ENCODE measurements around the gene MRGPRE.

MRGPRE gene

GRCh38 chr11:3194016-3194816 lies 38.0 kb downstream of the MRGPRE start:
- no peak for DNase-seq

- no peak for DNase-seq
These were observed 38.7 kb downstream of the MRGPRE start for GRCh38 chr11:3193373-3194015.

GRCh38 chr11:3192511-3193372 lies 39.5 kb downstream of the MRGPRE start:
- no peak for DNase-seq

DNA sequence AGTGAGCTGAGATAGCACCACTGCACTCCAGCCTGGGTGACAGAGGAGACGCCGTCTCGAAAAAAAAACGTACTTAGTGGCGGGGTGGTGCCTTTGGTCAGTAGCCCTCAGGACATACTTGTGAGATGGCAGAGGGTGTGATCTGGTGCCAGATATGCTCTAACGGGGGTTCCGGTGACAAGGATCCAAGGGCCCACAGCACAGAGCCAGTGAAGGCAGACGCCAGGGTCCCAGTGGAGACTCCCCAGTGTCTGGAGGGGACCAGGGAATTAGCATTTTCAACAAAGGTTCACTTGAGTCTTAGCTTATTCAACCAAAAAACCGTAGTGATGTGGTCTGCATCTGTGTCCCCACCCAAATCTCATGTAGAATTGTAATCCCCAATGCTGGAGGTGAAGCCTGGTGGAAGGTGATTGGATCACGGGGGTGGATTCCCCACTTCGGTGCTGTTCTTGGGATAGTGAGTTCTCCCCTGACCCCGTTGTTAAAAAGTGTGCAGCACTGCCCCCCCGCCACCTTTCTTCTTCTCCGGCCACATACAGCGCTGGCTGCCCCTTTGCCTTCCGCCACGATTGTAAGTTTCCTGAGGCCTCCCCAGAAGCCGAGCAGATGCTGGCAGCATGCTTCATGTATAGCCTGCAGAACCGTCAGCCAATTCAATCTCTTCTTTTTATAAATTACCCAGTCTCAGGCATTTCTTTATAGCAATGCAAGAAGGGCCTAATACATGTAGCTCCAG lies 40.5 kb downstream of the MRGPRE start:
- no peak for DNase-seq

GRCh38 chr11:3190600-3190999 lies 41.6 kb downstream of the MRGPRE start:
- no peak for DNase-seq

- no peak for DNase-seq
These were observed 42.2 kb downstream of the MRGPRE start for GRCh38 chr11:3189886-3190583.

DNA sequence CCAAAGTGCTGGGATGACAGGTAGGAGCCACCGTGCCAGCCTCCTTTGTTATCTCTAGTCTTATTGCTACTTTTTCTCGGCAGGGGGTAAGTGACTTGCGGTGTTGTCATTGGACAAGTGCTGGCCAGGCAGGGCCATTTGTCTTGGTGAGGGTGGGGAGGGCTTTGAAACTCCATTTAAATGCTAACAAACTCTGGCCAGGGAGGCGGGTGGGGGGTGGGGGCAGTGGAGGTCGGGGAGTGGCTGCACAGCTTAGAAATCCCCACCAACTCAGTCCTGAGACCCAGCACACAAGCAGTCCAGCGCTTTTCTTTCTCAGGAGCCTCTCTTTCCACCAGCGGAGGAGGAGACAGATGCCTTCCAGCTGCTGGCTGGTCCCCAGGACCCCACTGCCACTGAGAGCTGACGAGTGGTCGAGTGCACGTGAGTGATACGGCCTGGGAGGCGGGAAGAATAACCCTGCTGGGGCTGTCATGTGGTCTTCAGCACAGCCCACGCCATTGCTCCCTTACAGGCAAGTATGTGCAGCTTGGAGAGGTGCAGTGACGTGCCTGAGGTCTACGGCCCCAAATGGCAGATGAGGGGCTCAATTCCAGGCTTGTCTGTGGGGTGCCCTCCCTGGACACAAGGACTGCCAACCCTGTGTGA lies 42.9 kb downstream of the MRGPRE start:
- no peak for DNase-seq

GRCh38 chr11:3188496-3189195 lies 43.6 kb downstream of the MRGPRE start:
- DNase-seq, result no peak

DNA sequence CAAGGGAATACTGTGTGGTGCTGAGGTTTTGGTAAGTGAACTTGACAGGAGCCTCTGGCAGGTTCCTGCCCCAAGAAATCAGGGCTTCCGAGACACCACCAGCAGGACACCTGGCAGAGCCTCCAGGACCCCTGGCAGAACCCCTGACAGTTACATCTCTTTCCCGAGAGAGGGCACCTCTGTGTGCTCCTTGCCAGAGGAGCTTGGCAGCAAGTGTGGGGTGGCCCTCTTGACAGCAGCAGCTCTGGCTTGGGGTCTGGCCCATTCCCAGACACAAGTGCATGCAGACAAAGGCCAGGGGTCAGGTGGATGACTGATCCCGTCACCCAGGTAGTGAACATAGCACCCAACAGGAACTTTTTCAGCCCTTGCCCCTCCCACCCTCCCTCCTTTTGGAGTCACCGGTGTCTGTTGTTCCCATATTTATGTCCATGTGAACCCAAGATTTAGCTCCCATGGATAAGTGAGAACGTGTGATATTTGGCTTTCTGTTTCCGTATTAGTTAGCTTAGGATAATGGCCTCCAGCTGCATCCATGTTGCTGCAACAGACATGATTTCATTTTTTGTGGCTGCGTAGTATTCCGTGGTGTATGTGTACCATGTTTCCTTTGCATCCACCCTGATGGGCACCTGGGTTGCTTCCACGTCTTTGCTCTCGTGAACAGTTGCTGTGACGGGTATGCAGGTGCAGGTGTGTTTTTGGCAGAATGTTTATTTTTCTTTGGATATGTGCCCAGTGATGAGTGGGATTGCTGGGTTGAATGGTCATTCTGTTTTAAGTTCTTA lies 45.9 kb downstream of the MRGPRE start:
- DNase-seq, result no peak

DNA sequence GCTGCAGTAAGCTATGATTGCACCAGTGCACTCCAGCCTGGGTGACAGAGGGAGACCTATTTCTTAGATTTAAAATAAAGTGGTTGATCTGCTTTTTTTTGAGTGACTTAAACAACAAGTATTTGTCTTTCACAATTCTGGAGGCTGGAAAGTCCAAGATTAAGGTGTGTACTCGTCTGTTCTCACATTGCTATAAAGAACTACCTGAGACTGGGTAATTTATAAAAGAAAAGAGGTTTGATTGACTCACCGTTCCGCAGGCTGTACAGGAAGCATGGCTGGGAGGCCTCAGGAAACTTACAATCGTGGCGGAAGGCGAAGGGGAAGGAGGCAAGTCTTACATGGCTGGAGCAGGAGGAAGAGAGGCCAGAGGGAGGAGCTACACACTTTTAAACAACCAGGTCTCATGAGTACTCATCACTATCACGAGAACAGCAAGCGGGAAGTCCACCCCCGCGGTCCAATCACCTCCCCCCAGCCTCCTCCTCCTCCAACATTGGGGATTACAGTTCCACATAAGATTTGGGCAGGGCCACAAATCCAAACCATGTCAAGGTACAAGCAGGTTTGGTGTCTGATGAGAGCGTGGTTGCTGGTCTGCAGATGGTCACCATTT lies 47.4 kb downstream of the MRGPRE start:
- DNase-seq, result no peak

DNA sequence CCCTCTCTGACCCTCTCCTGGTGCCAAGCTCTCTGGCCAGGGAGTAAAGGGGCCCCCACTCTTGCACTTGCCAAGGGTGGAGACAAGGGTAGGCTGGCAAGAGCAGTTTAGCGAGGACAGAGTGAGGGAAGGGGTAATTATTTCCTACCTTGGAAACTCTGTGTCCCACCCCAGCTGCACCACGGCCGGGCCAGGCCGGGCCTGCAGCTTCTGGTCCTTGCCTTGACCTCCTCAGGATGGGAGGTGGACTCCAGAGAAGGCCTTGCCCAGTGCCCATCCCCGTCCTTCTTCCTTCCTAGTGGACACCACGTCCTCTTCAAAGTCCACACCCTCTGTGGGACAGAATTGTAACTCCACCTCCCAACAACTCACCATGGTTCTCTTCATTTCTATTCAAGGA lies 48.7 kb downstream of the MRGPRE start:
- no peak for DNase-seq

DNA sequence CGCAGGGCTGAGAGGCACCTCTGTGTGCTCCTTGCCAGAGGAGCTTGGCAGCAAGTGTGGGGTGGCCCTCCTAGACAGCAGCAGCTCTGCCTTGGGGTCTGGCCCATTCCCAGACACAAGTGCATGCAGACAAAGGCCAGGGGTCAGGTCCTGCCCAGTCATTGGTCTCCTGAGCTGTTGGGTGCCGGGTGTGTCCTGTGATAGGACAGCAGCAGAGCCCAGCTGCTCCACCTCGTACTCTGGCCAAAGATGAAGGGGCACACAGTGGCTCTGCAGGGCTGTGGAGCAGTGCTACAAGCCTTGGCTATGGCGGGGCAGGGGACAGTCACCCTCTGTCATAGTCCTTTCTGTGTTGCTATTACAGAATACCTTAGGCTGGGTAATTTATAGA lies 49.8 kb downstream of the MRGPRE start:
- no peak for DNase-seq

DNA sequence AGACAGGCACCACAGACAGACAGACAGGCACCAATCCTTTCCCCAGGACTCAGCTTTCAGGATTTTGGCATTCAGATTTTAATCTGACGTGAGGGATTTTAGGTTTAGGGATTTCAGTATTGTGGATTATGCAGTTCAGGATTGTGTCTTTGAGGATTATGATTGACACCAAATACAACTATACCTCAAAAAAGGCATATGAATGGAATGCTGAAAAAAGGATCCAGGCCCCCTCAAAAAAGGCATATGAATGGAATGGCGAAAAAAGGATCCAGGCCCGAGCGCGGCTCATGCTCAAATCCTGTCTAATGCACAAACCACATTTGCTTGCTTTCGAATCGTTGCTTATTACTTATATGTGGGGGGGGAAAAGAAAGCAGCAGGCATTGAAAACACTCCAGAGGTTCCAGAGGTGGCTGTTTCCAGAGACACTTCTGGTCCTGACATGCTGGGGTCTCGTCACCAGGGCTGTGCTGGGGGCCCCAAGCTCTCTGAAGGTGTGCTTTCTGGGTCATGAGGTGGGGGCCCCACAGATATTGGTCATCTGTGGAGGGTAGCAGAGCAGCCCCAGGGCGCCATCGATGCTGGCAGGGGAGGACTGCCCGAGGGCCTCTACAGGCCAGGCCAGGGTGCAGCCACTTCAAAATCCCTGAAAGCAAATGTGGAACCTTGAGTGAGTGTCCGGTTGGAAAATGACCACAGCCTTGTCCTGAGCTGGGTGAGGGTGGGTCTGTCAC lies 50.3 kb downstream of the MRGPRE start:
- no peak for DNase-seq

GRCh38 chr11:3180869-3181268 lies 51.3 kb downstream of the MRGPRE start:
- DNase-seq, result no peak

DNA sequence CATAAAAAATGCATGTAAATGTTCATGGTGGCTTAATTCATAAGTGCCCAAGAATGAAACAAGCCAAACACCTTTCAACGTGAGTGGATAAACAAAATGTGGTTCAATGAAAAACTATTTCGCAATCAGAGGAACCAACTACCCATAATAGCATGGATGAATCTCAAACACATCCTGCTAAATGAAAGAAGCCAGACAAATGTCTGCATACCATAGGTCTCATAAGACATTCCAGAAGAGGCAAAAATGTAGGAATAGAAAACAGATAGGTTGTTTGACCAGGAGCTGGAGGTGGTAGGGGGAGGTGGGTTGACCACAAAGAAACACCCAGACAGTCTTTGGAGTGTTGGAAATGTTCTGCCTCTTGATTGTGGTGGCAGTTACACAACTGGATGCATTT lies 53.9 kb downstream of the MRGPRE start:
- no peak for DNase-seq

DNA sequence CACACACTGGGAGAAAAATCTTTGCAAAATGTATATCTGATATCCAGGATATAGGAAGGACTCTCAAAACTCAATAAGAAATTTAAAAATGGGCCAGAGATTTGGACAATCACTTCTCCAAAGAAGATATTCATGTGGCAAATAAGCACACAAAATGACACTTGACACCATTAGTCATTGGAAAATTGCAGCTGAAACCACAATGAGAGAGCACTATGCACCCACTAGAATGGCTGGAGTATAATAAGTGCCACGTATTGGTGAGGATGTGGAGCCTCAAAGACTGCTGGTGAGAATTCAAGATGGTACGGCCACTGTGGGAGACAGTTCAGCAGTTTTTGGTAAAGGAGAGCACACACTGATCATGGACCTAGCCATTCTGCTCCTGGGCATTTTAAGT lies 54.3 kb downstream of the MRGPRE start:
- DNase-seq, result no peak
